Measurements from ENCODE around the gene IMP4.

- TF ChIP-seq CTCF (conservative IDR thresholded peaks at IDR 0.05; ENCODE audit: low read depth, low read length): no peak
- no peak for TF ChIP-seq EZH2 (IDR thresholded peaks at IDR 0.05; ENCODE audit: low read length, unreplicated experiment)
- no peak for TF ChIP-seq EZH2phosphoT487 (IDR thresholded peaks at IDR 0.05; ENCODE audit: borderline replicate concordance, low read length)
These were observed 23.8 kb upstream of the IMP4 start for GRCh38 chr2:130318906-130319305.
